ENCODE data around the gene S100A12. TPM values are rescaled to one million over a fixed set of nuclear protein-coding genes. Genes with fewer than 3 reads are reported as not detected.

S100A12 gene
- total RNA-seq, 1 experiment from 2014 or later: not detected

- WGBS (ENCODE audit: extremely low coverage, insufficient read length, low lambda C conversion rate): no CpG with 5 or more reads among the region's 4 CpGs
Measured at GRCh38 chr1:153341431-153341934, 33.9 kb downstream of the S100A12 start.

More at GRCh38 chr1:153341431-153341934, 33.9 kb downstream of the S100A12 start:
- H2BK20ac ChIP-seq (ENCODE audit: low read depth, low read length, poor library complexity, severe bottlenecking): no peak overlapping the region
- no peak overlapping the region for H2BK12ac ChIP-seq (ENCODE audit: insufficient read length, low read depth, low read length)
- no peak overlapping the region for H3K27ac Mint-ChIP-seq
- H3K9me3 Mint-ChIP-seq: no peaks in the 10 kb centered on the region
- no peak overlapping the region for H2BK5ac ChIP-seq (ENCODE audit: insufficient read length, low read length)
- no peak overlapping the region for H2AK5ac ChIP-seq (ENCODE audit: insufficient read length, low read length)
- no peak overlapping the region for H3K4me2 ChIP-seq (ENCODE audit: insufficient read depth, insufficient read length, low read length)
- H3K27me3 ChIP-seq (ENCODE audit: insufficient read depth, low read length): no peaks in the 10 kb centered on the region
- peaks cover 0 to 5% of the 10 kb centered on the region in 2 experiments; a peak in 2 of 4 replicates for H3K4me1 Mint-ChIP-seq
- no peaks in the 10 kb centered on the region for H3K79me2 ChIP-seq (ENCODE audit: insufficient read depth, low read length)
- no peak overlapping the region for H3K27ac ChIP-seq (ENCODE audit: insufficient read length, low read depth, low read length)
- no peak overlapping the region for H3K23ac ChIP-seq (ENCODE audit: insufficient read length, low read depth, low read length)
- no peak overlapping the region for H3K14ac ChIP-seq (ENCODE audit: insufficient read depth, low read length)
- H2AFZ ChIP-seq (ENCODE audit: low read length): no peak overlapping the region
- H4K20me1 ChIP-seq (ENCODE audit: control insufficient read depth, insufficient read depth, insufficient read length): no peaks in the 10 kb centered on the region
- DNase-seq: no peak
- no peak overlapping the region for H3K4me3 Mint-ChIP-seq
- H2BK15ac ChIP-seq (ENCODE audit: low read depth, low read length): no peak overlapping the region
- no peaks in the 10 kb centered on the region for H3K23me2 ChIP-seq (ENCODE audit: insufficient read length, low read depth, low read length, poor library complexity, severe bottlenecking)
- no peaks in the 10 kb centered on the region for H3K4me1 ChIP-seq (ENCODE audit: insufficient read depth, low read length)
- no peak overlapping the region for H4K91ac ChIP-seq (ENCODE audit: insufficient read length, low read depth, low read length)
- TF ChIP-seq CTCF (conservative IDR thresholded peaks at IDR 0.05): no peak
- no peak overlapping the region for H2BK120ac ChIP-seq (ENCODE audit: low read depth, low read length, poor library complexity, severe bottlenecking)
- H3K18ac ChIP-seq (ENCODE audit: insufficient read length, low read depth, low read length): no peak overlapping the region
- peaks cover 17% of the 10 kb centered on the region for H3K27me3 Mint-ChIP-seq (ENCODE audit: low read depth)
- H3K9me3 ChIP-seq (ENCODE audit: control insufficient read depth, low read depth, low read length): no peaks in the 10 kb centered on the region
- H3T11ph ChIP-seq (ENCODE audit: low read length): no peak overlapping the region
- H3K4ac ChIP-seq (ENCODE audit: low read depth, low read length): no peak overlapping the region
- no peak overlapping the region for H4K5ac ChIP-seq (ENCODE audit: insufficient read length, low read depth, low read length)
- H3K56ac ChIP-seq (ENCODE audit: insufficient read length, low read depth, low read length): no peak overlapping the region
- no peak overlapping the region for H3K9ac ChIP-seq (ENCODE audit: extremely low read depth, insufficient read length, low read length)
- no peak overlapping the region for H4K8ac ChIP-seq (replicated peaks; ENCODE audit: insufficient read length, low read depth, low read length)
- no peaks in the 10 kb centered on the region for H3K36me3 Mint-ChIP-seq (ENCODE audit: insufficient read depth in 1 of 3, low read depth in 3 of 3)
- H3K79me1 ChIP-seq (ENCODE audit: insufficient read depth, low read depth, low read length, poor library complexity, severe bottlenecking): no peaks in the 10 kb centered on the region

Data from H9 (cell line).